RWPE1 (cell line): ENCODE data around the gene ADAMTS9.

Source experiments
- CTCF ChIA-PET: fragments of 350-600 bp; sonication (Branson Sonifier 250); formaldehyde crosslinking; extraction: SDS; loops from one replicate; lab custom pipeline; 2021; lab: Yijun Ruan, JAX
- POLR2A ChIA-PET: fragments of 400-600 bp; formaldehyde crosslinking; extraction: SDS; loops from one replicate; lab custom pipeline; 2020; ENCODE audit warnings: antibody characterized with exemption; ENCODE audit not compliant: low non-redundant PET; lab: Yijun Ruan, JAX
- DNase-seq: peaks from one replicate; pipeline ENCODE4 v3.0.0; 2012; ENCODE audit warnings: low spot score
- H3K27ac ChIP-seq: fragments of 450-650 bp; 2 replicates; pipeline ENCODE4 v1.5.1; 2017
- TF ChIP-seq, protein P1 (sequence below): fragments of 450-650 bp; conservative IDR thresholded peaks from 2 replicates; pipeline ENCODE4 v1.5.1; 2017; ENCODE audit warnings: low read depth, mild to moderate bottlenecking

ADAMTS9 gene

DNA sequence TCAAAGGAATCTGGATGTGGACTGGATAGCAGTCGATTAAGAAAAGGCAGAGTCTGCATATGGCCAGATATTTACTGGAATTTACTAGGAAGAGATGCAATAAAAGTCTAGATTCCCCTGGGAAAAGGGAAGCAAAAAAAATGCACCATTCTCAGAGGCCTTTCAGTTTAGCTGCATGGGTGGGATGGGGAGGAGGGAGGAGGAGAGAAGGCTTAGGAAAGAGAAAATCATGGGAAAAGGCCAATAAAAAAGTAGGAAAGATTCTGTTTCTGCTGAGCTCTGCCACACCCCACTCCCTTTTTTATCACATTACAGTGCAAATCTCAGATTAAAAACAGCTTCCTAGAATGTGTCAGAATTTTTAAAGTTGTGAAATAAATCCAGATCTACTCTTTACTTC, 103.6 kb downstream of the ADAMTS9 start:
- POLR2A ChIA-PET: no interaction called here
- H3K27ac ChIP-seq: no peak overlapping the region
- CTCF ChIA-PET: no interaction called here
- no peak for DNase-seq
- TF ChIP-seq, protein P1, sequence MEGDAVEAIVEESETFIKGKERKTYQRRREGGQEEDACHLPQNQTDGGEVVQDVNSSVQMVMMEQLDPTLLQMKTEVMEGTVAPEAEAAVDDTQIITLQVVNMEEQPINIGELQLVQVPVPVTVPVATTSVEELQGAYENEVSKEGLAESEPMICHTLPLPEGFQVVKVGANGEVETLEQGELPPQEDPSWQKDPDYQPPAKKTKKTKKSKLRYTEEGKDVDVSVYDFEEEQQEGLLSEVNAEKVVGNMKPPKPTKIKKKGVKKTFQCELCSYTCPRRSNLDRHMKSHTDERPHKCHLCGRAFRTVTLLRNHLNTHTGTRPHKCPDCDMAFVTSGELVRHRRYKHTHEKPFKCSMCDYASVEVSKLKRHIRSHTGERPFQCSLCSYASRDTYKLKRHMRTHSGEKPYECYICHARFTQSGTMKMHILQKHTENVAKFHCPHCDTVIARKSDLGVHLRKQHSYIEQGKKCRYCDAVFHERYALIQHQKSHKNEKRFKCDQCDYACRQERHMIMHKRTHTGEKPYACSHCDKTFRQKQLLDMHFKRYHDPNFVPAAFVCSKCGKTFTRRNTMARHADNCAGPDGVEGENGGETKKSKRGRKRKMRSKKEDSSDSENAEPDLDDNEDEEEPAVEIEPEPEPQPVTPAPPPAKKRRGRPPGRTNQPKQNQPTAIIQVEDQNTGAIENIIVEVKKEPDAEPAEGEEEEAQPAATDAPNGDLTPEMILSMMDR: no peak

DNA sequence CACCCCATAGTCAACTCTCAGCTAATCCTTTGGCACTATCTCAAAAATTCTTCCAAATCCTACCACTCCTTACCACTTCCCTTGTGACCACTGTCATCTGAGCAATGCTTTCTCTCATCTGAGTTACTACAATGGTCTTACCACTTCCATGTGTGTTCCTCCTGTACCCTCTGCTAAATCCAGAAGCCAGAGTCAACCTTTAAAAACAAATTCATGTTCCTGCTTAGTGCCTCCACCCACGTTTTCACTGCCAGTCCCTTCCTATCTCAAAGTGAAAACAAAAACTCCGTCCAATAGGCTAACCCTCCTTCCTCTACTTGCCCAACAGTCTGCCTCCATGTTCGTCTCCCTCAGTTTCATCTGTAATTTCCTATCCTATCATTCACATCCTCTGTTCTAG, 109.0 kb downstream of the ADAMTS9 start:
- DNase-seq: no peak
- ChIA-PET CTCF (no interaction called here), POLR2A (no interaction called here)
- no peak overlapping the region for H3K27ac ChIP-seq
- TF ChIP-seq, protein P1: no peak

DNA sequence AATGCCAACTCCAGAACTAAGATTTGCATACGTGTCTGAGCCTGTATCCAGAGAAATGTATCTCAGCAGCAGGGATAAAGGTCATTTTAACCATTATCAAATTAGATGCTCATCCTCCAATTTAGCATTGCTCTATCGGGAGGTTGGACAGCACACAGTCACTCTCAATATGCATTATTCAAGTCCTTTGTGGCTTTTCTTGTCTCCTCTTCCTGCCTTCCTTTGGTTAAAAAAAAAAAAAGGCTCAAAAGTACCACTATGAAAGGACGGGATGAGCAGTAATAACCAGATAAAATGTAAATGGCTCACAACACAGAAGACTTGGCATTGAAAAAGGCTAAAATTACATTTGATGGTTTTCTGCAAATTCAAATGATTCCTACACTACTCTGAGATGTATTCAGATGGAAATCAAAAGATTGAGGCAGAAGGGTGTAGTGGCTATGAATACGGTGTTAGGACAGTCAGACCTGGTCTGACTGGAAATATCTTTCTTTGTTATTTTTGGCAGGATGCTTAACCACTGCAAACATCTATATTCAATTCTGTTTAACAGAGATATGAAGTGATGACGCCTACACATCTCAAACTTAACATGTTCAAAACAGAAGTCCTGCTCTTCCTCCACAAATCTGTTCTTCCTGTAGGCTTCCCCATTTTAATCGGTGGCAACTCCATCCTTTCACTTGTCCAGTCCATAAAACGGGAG, 109.6 kb downstream of the ADAMTS9 start:
- no peak overlapping the region for H3K27ac ChIP-seq
- CTCF ChIA-PET: interaction anchor here (0.6 kb wide), 1 partner anchor 44 kb away, joined by 5 read pairs; no protein-coding TSS in a partner anchor
- POLR2A ChIA-PET: no interaction called here
- TF ChIP-seq, protein P1: no peak
- DNase-seq: no peak

DNA sequence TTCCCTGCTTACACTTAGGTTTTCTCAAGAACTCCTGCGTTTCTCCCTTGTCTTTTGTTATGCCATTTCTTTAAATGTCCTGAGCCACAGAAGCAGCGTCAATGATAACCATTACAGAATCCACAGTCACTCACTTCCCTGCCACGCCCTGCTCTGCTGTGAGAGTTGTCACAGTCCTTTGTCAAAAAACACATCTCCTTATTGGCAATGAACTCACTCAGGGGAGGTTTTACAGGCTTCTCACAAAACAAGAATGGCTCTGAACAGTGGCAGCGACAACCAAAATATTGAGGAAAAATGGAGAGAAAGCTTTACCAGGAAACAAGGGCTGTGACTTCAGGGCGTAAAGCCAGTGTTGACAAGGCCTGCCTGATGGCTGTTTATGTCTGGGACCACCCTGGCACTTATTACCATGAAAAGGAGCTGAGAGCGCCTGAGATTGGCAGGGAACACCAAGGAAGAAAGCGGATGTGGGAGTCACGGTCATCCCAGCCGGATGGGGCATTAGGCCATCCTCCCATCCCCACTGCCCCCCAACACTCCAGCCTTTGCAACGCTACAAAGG, 111.5 kb downstream of the ADAMTS9 start:
- POLR2A ChIA-PET: no interaction called here
- H3K27ac ChIP-seq: no peak overlapping the region
- CTCF ChIA-PET: interaction anchor here (0.5 to 1.1 kb wide), 4 partner anchors 20 to 797 kb away, joined by 3 to 4 read pairs (median 3); no protein-coding TSS in a partner anchor
- TF ChIP-seq, protein P1: no peak
- no peak for DNase-seq

DNA sequence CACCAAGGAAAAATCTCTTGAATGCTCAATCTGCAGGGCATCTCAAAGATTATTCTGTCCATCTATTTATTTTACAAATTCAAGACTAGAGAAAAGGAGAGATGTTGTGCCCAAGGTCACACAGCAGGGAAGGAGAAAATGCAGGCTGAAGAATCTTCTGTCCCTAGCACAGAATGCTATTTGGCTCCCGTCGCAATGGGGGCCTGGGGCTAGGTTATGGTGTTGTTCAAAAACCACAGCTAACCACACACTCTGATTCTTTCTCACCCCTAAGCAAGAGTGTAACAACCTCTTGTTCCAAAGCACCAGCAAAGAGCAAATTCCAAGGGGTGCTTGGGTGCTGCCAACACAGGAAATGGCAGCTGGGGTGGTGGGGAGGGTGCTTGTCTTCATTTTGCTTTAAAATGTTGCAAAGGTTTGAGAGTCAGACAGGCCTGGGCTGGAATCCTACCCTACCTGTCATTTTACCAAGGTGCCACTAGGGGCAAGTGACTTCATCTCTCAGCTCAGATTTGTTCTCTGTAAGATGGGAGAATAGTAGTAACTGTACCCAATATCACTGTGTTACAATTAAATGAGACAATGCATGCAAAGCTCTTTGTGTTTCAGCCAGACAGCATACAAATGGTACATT, 112.5 kb downstream of the ADAMTS9 start:
- TF ChIP-seq, protein P1: peak; percentile 39
- POLR2A ChIA-PET: no interaction called here
- DNase-seq: peak; percentile 5

DNA sequence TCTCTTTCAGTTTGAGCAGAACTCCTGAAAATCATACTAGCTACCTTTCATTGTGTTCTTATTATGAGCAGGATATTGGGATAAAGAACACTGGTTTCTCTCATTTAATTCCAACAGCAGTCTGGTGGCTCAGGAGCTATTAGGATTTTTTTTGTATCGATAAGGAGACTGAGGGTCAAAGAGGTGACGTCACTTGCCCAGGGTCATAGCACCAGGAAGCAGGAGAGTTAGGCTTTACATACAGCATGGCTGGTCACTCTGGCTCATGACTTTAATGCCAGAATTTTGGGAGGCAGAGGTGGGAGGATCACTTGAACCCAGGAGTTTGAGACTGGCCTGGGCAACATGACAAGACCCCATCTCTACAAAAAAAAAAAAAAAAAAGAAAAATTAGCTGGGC, 113.6 kb downstream of the ADAMTS9 start:
- ChIA-PET CTCF (interaction anchor here (0.7 to 0.9 kb wide), 2 partner anchors 12 to 20 kb away, joined by 4 to 5 read pairs; no protein-coding TSS in a partner anchor), POLR2A (no interaction called here)
- DNase-seq: no peak
- TF ChIP-seq, protein P1: no peak
- no peak overlapping the region for H3K27ac ChIP-seq

More for the DNA sequence above, 112.5 kb downstream of the ADAMTS9 start:
- CTCF ChIA-PET: interaction anchor here (0.5 to 1.1 kb wide), 6 partner anchors 21 to 1911 kb away, joined by 3 to 4 read pairs (median 3); no protein-coding TSS in a partner anchor
- H3K27ac ChIP-seq: no peak overlapping the region
